Measurements from ENCODE around the gene DHX58. TPM values are rescaled to one million over a fixed set of nuclear protein-coding genes. Genes with fewer than 3 reads are reported as not detected.

DHX58 gene
- total RNA-seq, 1 experiment from 2014 or later, result 27.0 TPM

- in situ Hi-C loops (cut with HindIII; ENCODE audit: low pct_unique_long_range_greater_than_20kb, low sequenced_read_pairs), result no loop called here
- no peak for DNase-seq (ENCODE audit: low read depth)
Measured at GRCh38 chr17:42114118-42114517, 1.6 kb upstream of the DHX58 start.

GRCh38 chr17:42113293-42114069 is 967 bp upstream of the DHX58 start:
- in situ Hi-C loops (cut with HindIII; ENCODE audit: low pct_unique_long_range_greater_than_20kb, low sequenced_read_pairs), result no loop called here

GRCh38 chr17:42111871-42112551 is 503 bp downstream of the DHX58 start:
- in situ Hi-C loops (cut with HindIII; ENCODE audit: low pct_unique_long_range_greater_than_20kb, low sequenced_read_pairs), result no loop called here
- DNase-seq (ENCODE audit: low read depth), result peak; percentile 49

More at GRCh38 chr17:42113293-42114069, 967 bp upstream of the DHX58 start:
- DNase-seq (ENCODE audit: low read depth), result no peak

DNA sequence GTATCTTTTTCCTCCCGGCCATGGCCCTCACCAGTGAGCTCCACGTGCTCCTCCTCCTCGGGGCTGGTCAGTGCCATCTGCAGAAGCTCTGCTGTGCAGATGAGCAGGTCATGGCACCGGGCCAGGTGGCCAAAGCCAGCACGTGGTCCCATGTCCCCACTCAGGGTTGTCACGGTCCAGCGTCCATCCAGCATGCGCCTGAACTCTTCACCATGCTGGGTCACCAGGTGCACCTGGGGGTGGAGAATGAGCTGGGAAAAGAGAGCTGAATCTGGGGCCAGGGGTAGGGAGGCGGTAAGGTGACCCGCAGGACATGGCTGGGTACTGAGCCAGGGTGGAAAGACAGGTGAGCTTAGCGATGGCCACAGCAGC is 1.3 kb downstream of the DHX58 start:
- no peak for DNase-seq (ENCODE audit: low read depth)
- in situ Hi-C loops (cut with HindIII; ENCODE audit: low pct_unique_long_range_greater_than_20kb, low sequenced_read_pairs), result no loop called here

DNA sequence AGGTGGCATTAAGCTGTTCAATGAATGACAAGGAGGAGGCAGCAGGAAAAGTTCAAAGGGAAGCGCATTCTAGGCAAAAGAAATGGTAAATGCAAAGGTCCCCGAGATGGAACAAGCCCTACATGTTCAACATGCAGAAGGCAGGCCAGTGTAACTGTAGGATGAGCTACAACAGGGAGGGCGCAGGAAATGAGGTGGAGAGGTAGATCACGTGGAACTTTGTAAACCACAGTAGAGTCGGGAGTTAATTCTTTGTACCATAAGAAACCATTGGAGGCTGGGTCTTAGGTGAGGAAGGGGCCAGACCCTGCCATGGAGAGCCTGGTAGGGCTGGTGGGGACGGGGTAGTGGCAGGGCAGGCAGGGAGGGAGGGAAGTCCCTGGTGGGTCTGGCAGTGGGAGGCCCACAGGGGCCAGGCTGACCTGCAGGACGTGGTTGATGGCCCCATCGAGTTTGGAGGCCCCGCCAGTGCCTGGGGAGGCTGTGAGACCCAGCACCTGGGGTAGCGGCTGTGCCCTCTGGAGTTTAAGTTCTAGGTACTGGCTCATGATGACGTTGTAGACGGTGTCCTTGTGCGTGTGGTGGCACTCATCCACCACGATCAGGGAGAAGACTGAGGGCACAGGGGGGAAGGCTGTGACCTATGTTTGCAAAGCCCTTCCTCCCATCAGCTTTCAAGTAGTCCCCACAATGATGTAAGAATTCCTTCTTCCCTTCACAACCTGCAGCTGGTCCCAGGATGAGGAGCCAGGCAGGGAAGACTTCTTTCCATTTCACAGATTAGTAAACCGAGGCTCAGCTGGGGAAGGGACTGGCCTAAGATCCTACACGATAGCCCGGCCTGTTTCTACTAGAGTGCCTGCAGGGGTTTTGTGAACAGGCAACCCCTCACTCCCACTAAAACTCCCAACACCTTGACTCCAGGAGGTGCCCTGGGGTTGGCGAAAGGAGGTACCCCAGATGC is 1.9 kb downstream of the DHX58 start:
- in situ Hi-C loops (cut with HindIII; ENCODE audit: low pct_unique_long_range_greater_than_20kb, low sequenced_read_pairs), result no loop called here

DNA sequence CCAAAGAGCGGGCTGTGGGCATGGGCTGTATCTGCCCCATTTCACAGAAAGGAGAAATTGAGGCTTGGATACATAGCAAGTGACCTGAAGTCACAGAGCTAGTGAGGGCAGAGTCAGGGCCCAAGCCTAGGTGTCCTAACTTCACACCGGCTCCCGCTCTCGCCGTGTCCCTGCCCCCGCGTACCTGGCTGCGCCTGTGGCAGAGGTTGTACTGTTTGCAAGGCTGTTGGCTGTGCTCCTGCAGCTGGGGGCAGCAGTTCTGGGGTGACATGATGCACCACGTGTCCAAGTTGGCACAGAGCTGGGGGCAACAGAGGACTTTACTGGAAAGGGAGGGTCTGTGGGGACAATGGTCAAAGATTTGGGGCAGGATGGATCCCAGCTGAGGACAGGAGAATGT is 3.4 kb downstream of the DHX58 start:
- no peak for DNase-seq (ENCODE audit: low read depth)
- in situ Hi-C loops (cut with HindIII; ENCODE audit: low pct_unique_long_range_greater_than_20kb, low sequenced_read_pairs), result no loop called here

More for the DNA sequence above, 1.9 kb downstream of the DHX58 start:
- no peak for DNase-seq (ENCODE audit: low read depth)

DNA sequence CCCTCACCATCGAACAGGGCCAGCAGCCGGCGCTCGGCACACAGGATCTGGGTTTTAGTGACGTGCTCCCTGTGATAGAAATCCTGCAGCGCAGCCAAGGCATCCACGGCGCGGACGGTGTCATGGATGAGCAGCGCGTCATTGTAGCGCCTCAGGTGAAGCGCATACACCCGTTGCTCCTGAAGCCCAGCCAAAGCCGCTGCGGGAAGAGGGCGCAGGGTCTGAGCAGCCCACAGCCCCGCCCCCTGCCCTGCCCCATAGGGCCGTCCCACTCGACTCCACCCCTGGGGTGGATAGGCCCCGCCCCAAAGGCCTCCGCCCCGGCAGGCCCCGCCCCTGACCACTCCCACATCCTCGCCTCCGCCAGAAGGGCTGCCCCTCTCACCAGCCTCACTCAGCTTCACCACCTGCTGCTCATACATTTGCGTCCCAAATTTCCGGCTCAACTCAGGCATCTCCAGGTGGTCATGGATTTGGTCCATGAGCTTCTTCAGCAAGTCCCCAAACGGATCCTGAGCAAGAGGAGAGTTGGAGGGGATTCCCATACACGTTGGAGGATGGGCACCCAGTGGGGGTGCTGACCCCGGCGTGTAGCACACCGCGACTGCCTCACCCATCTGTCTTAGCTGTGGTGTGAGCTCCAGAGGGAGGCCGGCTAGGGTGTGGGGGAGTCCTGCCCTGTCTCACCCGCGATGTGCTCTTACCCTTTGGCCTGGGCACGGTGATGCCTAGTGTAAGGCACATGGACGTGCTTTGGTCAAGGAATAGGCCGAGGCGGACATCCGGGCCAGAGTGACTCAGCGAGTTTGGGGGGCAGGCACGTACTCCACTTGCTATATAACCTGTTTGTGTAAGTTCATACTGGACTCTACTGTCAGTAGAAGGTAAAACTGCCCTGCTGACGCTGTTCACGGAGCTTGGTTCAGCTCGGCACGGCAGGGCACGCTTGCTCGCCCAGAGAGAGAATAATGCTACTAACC is 4.6 kb downstream of the DHX58 start:
- DNase-seq (ENCODE audit: low read depth), result no peak
- in situ Hi-C loops (cut with HindIII; ENCODE audit: low pct_unique_long_range_greater_than_20kb, low sequenced_read_pairs), result no loop called here

DNA sequence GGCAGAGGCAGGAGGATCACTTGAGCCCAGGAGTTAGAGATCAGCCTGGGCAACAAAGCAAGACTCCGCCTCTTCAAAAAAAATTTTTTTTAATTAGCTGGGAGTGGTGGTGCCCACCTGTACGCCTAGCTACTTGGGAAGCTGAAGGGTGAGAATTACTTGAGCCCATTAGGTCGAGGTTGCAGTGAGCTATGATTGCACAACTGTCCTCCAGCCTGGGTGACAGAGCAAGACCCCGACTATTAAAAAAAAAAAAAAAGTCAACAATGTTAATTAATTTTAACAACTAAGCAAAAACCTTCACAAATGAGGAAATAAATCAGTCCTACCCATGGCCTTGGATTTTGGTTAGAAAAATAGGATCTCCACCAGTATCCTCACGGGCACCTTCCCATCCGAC is 5.4 kb downstream of the DHX58 start:
- no peak for DNase-seq (ENCODE audit: low read depth)
- in situ Hi-C loops (cut with HindIII; ENCODE audit: low pct_unique_long_range_greater_than_20kb, low sequenced_read_pairs), result no loop called here

DNA sequence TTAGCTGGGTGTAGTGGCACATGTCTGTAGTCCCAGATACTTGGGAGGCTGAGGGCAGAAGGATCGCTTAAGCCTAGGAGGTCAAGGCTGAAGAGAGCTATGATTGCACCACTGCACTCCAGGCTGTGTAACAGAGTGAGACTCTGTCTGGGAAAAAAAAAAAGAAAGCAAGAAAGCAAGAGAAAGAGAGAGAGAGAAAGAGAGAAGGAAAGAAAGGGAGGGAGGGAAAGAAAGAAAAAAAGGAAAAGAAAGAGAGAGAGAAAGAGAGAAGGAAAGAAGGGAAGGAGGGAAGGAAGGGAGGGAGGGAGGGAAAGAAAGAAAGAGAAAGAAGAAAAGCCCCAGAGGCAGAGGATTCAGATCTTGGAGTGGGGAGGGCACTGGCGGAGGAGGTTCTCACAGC is 6.5 kb downstream of the DHX58 start:
- DNase-seq (ENCODE audit: low read depth), result no peak
- in situ Hi-C loops (cut with HindIII; ENCODE audit: low pct_unique_long_range_greater_than_20kb, low sequenced_read_pairs), result no loop called here

DNA sequence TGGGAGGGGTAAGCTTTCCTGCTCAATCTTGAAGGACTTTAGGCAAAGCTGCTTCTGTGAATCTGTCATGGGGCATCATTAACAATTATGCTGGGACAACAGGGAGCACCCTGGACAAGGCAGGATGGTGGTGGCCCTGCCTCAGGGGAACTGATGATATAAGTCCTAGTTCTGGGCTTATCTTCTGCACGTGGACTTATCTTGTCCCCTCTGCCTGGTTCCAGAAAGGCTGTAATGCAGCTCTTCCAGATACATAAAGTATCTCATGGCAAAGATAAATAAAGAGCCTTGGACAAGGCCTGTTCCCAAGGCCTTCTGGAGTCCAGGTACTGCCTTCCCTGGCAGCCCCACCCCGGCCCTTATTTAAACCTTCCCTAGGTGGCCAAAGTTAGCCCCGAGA is 8.2 kb downstream of the DHX58 start:
- in situ Hi-C loops (cut with HindIII; ENCODE audit: low pct_unique_long_range_greater_than_20kb, low sequenced_read_pairs), result no loop called here
- no peak for DNase-seq (ENCODE audit: low read depth)

DNA sequence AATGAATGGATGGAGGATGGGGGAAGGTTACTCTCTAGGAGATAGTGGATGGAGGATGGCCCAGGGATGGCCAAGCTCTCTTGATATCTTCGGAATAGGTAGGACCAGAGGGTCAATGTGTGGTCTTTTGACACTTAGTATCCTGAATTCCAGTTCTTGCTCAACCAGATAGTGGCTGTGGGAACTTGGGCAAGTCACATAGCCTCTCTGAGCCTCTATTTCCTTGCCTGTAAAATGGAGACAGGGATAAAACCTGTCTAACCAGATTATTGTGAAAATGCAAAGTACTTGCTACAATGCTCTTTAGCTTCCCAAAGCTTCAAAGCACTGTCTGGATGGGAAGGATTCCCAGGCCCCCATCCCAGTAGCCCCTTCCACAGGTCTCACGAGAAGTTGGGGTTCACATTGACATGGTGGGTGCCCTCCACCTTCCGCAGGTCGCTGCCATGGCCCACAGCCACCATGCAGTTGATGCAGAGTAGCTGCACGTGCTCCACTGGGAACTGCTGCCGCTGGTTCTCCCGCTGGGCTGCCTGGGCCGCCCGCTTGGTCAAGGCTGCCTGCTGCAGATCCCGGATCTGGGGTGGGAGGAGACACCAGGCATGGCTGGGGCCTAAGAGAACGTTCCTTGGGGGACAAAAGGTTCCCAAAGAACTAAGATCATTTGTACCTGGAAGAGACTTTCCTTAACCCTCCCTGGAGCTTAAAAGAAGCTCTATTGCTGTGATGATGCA is 9.1 kb downstream of the DHX58 start:
- in situ Hi-C loops (cut with HindIII; ENCODE audit: low pct_unique_long_range_greater_than_20kb, low sequenced_read_pairs), result no loop called here

DNA sequence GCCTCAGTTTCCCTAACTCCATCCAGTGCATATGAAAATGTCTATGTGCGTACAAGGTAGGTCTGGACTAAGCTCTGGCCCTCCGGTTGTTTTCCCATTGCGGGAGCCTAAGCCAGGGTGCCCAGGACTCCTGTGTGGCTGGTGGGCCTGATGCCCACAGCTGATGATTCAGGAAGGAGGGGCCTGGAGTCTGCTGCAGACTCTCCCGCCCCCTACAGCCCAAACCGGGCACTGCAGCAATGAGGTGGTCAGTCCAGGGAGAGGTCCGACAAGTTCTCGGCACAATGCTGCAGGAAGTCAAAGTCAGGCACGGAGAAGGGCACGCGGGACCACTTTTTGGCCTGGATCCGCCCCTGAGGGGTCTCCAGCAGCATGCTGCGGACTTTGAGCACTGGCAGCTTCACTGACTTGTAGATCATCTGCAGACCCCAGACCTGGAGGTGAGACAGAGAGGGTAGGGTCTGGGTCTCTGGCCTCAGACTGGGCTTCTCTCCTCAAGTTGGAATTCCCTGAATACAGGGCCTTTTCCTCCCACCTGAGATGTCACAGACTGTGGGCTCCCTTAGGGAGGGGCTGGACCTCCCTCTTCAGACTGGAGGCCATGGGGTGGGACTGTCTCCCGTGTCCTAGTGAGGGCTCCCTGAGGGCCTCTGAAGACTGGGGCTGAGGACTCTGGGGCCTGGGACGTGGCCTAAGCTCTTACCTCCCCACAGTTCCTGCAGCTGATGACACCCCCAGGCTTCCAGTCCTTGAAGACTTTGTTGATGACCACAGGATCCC is 10.8 kb downstream of the DHX58 start:
- peak; percentile 34 for DNase-seq (ENCODE audit: low read depth)
- in situ Hi-C loops (cut with HindIII; ENCODE audit: low pct_unique_long_range_greater_than_20kb, low sequenced_read_pairs), result no loop called here

More for the DNA sequence above, 9.1 kb downstream of the DHX58 start:
- DNase-seq (ENCODE audit: low read depth), result no peak

DNA sequence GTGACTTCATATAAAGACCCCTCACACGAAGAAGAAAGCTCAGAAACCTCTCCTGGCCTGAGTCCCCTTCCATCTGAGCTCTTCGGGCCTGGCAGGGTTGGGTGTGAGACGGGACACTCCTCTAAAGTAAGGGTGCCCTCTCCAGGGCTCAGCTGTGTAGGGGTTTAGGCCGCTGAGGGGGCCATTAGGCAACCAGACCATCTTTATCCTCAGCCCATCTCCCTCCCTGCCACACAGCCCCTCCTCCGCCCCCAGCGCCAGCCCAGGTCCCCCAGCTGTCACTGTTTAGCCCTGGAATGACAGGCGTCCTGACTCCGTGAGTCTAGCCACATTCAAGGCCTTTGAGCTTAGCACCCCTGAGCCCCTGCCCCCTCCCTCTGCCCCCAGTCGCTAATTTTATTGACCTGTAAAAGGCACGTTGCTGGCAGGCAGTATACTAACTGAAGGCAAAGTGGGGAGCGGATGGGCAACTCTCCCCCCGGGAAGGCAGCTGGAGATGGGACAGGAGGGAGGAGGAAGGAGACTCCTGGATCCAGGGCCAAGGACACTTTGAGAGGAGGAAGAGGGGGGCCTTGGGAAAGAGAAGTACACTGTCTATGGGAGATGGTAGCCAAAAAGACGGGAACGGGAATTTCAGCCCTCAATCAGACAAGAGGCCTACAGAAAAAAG is 13.6 kb downstream of the DHX58 start:
- DNase-seq (ENCODE audit: low read depth), result no peak
- in situ Hi-C loops (cut with HindIII; ENCODE audit: low pct_unique_long_range_greater_than_20kb, low sequenced_read_pairs), result no loop called here

DNA sequence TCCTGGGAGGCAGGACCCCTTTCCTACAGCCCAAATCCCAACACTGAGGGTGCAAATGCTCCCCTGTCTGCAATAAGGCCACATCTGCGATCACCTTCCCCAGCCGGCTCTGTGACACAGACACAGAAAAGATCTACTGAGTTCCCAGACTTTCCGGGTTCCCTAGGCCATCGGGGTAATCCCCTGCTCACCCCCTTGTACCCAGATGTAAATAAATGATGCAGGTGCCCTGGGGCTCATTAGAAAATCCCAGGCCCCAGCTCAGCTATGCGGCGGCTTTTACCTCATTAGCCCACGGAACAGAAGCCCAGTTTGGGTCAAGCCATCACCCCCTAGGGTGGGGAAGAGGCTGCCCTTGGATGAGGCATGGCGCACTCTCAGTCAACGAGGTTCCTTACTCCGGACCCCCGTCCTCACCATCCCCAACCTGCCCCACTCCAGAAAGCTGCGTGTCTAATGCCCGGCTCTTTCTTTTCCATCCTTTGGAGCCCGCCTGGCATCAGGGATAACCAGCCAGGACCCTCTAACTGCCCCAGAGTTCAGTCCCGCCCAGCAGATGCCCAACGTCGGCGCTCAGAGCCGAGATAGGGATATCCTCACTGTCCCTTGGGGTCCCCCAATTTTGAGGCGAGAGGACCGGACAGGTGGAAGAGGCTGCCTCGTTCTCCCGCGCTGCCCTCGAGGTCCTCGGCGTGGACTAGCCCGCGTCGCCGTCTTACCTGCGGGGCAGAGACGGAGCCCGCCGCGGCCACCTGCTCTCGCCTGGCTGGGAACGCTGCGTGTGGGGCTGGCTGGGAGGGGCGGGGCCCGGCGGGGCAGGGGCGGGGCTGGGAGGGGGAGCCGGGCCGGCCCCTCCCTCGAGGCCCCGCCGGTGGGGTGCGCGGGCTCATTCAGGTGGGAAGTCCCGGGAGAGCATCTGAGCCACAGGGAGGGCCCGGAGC is 14.6 kb downstream of the DHX58 start, which contains the start of gene ZNF385C:
Gene ZNF385C (minus strand): TSS at position 783 of the 941 bp plus-strand sequence. CDS start 35,417 bp downstream, outside the sequence.
- no peak for DNase-seq (ENCODE audit: low read depth)
- in situ Hi-C loops (cut with HindIII; ENCODE audit: low pct_unique_long_range_greater_than_20kb, low sequenced_read_pairs), result no loop called here
